Kasumi-1 (cell line): Measurements from ENCODE around the gene GATA3.
A peak's percentile ranks its signal among the peaks of the same experiment; 100 is the strongest.
"Not testable (repeated sequence)": the region's sequence is repeated elsewhere in the genome, so short reads cannot be mapped to it uniquely, and the experiment has no call there.

ENCODE experiments used
- DNase-seq, 2 experiments: peaks; one replicate each; lab custom pipeline; 2025; lab: John Stamatoyannopoulos, UW

Gene GATA3

GRCh38 chr10:8054494-8055407 is at the start of gene GATA3:
GATA3 (plus strand) TSS chr10:8054688; CDS start chr10:8055656, 968 bp downstream.
- peak in 1 of 2 experiments; percentile 13 for DNase-seq

DNA sequence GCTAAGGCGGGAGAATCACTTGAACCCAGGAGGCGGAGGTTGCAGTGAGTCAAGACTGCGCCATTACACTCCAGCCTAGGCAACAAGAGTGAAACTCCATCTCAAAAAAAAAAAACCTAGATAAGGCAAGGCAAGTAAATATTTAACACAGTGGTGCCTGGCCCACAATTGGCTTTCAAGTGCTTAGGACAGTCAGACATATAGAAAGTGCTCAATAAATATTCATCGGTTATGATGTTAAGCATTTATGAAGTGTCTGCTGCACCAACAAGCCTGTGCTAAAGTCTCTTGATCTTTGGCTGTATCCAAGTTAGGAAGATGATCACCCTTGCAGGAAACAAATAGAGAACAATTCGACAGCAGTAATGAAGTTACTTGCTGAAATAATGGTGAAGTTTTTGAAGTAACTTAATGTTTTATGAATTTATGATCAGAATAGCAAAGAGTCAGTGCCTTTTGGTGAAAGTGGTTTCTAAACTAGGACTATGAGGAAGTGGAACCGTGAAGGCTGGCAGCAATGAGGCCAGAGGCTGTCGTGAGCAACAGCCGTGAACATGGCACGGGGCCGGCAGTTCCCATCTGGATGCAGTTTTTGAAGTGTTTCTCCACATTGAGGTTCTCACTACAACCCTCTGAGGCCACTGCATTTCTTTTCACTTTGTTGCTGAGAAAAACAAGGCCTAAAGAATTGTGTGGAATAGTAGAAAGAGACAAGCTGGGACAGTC is 48.1 kb upstream of the GATA3 start:
- DNase-seq, result peak in 1 of 2 experiments; percentile 16

DNA sequence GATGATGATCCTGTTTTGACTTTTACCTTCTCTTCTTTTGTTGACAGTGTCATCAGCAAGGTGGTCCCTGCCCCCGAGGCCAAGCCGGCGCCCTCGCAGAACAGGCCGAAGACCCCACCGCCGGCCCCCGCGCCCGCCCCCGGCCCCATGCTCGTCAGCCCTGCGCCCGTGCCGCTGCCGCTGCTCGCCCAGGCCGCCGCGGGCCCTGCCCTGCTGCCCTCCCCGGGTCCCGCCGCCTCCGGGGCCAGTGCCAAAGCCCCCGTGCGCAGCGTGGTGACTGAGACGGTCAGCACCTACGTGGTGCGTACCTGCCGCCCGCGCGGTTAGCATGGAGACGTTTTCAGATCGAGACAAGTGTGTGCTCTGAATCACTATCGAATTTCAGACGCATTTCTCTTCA is 45.5 kb upstream of the GATA3 start:
- DNase-seq, result no peak

DNA sequence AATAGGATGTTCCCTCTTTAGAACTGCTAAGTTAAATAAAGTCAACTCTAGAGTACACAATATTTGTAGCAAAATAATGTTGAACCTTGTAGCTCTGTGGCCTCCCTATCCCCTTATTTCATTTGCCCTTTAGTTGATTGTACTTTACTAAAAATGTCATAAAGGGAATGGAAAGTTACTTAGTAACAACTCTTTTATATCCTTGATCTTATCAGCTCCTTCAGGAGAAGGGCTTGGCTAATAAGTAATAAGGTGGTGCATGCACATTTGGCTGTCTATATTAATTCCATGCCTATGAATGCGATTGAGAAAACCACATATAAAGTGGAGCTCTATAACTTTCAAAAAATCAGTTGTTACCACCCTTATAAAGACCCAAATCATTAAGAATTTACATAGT is 41.5 kb upstream of the GATA3 start:
- no peak for DNase-seq

- DNase-seq, result no peak
Measured at GRCh38 chr10:8013619-8014018, 40.9 kb upstream of the GATA3 start.

GRCh38 chr10:8014649-8015048 is 39.8 kb upstream of the GATA3 start:
- DNase-seq, result no peak

GRCh38 chr10:8017277-8017676 is 37.2 kb upstream of the GATA3 start:
- DNase-seq, result no peak

DNA sequence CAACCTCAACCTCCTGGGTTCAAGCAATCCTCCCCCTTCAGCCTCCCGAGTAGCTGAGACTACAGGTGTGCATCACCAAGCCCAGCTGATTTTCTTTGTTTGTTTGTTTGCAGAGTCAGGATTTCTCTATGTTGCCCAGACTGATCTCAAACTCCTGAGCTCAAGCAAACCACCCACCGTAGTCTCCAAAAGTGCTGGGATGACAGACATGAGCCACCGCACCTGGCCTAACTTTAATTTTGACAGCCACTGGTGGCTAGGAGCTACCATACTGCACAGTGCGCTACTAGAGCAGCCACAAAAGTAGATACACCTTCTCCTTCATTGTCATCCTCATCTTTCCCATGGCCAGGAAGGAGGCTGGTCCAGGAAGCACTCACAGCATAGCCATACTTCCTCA is 31.2 kb upstream of the GATA3 start:
- DNase-seq, result no peak

GRCh38 chr10:8023851-8024250 is 30.6 kb upstream of the GATA3 start:
- DNase-seq, result no peak

DNA sequence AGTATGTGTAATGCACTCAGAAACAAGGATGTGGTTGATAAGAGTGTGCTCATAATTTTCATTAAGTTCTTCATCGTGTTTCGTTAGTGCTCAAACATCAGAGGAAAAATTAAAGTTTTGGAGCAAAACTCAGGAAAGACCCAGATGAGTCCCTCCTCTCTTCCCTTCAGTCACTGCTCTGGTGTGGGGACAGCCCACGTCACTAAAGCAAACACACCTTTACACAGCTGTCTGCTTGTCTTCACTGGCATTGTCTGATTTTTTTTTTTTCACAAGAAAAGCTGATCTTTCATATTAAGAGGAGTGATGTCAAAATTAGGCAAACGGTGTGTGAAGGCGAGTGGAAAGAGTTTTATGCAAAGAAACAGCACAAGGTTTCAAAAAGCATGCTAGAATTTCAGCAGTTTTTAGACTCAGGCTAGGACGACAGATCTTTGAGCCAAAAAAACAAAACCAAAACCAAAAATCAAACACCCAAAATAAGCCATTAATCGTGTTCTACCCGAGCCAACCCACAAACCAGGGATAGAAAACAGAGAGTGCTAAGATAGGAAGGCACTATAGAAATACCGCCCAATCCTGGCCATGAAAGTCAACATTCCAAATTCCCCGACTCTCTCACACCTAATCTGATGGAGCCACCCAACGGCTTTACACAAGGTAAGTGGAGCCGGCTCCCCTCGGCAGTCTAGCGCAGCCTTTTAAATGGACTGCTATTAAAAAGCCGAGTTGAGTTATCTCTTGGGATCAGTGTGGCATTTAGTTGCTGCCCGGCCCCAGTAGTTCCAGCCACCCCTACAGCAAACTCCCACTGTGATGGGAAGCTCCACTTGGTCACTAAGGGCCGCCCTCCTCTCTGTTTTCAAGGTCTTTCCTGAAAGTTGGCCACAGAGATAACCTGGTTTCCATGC is 27.9 kb upstream of the GATA3 start:
- DNase-seq, result no peak

DNA sequence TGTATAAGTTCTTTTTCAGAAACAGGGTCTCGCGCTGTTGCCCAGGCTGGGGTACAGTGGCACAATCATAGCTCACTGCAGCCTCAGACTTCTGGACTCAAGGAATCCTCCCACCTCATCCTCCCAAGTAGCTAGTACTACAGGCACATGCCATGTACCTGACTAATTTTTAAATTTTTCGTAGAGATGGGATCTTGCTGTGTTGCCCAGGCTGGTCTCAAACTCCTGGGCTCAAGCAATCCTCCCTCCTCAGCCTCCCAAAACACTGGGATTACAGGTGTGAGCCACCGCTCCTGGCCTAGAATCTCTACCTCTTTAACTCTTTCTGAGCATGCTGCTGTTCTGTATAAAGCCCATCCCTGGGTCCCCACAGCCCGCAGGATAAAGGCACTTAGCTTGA is 23.3 kb upstream of the GATA3 start:
- not testable (repeated sequence) for DNase-seq

DNA sequence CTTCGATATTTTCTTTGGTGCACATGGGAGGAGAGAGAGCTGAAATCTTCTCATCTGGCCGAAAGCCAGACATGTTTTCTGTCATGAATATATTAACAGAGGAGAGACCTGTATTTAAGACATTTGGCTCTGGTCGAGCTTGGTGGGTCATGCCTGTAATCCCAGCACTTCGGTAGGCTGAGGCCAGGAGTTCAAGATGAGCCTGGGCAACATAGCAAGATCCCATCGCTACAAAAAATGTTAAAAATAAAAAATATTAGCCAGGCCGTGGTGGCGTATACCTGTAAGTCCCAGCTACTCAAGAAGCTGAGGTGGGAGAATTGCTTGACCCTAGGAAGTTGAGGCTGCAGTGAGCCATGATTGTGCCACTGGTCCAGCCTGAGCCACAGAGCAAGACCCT is 21.9 kb upstream of the GATA3 start:
- no peak for DNase-seq

- no peak for DNase-seq
Measured at GRCh38 chr10:8033812-8034465, 20.5 kb upstream of the GATA3 start.

DNA sequence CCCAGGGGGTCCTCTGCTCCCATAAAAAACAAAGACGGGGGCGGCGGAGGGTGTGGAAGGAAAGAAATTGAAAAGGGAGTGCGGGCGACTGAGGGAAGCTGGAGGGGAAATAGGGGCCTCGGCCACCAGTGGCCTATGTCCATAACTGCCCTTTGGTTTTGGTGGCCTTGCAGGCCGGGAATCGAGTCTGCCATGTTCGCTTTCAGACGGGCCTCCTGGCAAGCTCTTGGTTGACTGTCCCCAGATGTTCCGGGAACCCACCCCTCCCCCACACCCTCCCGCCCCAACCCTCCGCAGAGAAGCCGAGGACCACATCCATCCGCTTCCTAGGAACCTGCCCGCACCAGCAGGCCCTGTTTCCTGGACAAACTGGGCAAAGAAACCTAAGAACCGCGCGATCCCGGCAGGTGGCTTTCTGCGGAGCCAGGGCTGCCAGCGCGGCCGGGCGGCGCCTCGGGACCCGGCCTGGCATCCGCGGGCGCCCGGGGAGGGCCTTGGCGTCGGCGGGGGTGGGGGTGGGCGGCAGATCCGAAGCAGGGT is 20.0 kb upstream of the GATA3 start:
- DNase-seq, result no peak

GRCh38 chr10:8035006-8035640 is 19.4 kb upstream of the GATA3 start:
- DNase-seq, result no peak

- no peak for DNase-seq
Measured at GRCh38 chr10:8035641-8036470, 18.6 kb upstream of the GATA3 start.

DNA sequence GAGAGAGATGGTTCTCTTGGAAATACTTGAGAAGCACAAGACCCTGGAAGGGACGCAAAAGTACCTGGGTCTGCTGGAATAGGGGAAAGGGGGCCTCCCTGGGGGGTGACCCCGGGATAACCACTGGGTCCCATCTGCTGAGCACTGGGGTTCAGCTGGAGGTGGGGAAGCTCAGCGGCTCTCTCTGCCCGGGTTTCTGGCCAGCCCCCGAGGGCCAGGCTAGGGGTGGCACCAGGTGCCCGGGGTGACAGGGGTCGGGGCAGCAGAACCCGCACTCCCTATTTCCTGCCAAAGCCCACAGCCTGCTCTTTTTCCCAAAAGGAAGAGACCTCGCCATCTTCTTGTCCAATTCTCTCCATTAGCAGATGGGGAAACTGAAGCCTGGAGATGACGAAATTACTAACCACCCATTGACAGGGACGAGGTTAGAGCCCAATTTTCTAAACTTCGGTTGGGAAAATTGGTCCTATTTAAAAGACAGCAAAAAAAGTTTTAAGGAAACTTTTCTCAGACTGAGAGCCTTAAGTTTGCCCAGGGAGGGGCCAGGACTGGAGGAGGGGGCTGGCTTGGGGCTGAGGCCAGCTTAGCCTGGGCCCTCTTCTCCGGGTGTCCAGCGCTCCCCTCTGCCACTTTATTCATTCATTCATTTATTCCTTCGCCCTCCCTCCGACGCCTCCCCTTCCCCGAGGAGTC is 17.8 kb upstream of the GATA3 start:
- no peak for DNase-seq

DNA sequence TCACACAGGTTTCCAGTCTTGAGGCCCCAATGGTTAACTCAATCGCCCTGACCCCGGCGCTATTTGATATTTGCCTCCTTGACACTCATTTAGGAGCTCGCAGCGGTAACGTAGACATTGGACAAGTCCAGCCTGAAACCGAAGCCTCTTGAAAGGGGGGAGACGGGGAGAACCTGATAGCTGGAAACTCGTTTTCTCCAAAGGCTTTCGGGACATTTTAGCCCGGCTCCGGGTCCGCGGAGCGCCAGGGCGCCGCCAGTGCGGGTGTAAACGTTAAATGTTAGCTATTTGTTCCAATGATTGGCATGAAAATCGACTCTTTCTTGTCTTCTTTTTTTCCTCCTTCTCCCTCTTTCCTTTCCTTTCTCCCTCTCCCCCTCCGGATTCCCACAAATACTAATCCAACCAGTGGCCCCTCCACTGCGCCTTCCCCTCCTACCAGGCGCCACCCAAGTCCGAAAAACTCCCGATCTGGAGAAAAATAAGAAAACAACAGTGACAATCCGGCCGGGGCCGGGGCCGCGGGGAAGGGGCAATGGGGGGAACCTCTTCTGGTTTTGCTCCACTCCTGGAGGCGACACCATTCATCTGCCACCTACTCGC is 17.2 kb upstream of the GATA3 start:
- no peak for DNase-seq
